SK-N-SH treated with all-trans-retinoic acid at 6 μM for 48 hours (cell line): ENCODE results near the gene ARHGAP10.

Source experiments
- GLIS3 ChIP-seq: fragments of 250-450 bp; sonication (Bioruptor Pico); IDR thresholded peaks from 2 replicates; pipeline ENCODE4 v1.5.0; 2020; ENCODE audit warnings: mild to moderate bottlenecking, moderate library complexity
- PATZ1 ChIP-seq: fragments of 250-450 bp; sonication (Bioruptor Pico); IDR thresholded peaks from 2 replicates; pipeline ENCODE4 v1.8.0; 2020; ENCODE audit warnings: mild to moderate bottlenecking, moderate library complexity, borderline replicate concordance
- PPARA ChIP-seq: fragments of 250-450 bp; sonication (Bioruptor Pico); IDR thresholded peaks from 2 replicates; pipeline ENCODE4 v1.5.0; 2020; ENCODE audit warnings: mild to moderate bottlenecking, borderline replicate concordance
- TOX ChIP-seq: fragments of 250-450 bp; sonication (Bioruptor Pico); IDR thresholded peaks from 2 replicates; pipeline ENCODE4 v1.8.0; 2021; ENCODE audit warnings: mild to moderate bottlenecking, moderate library complexity, borderline replicate concordance
- TSHZ2 ChIP-seq: fragments of 250-450 bp; sonication (Bioruptor Pico); IDR thresholded peaks from 2 replicates; pipeline ENCODE4 v1.5.0; 2020; ENCODE audit warnings: mild to moderate bottlenecking, moderate library complexity
- ZC3H10 ChIP-seq: fragments of 250-450 bp; sonication (Bioruptor Pico); IDR thresholded peaks from 2 replicates; pipeline ENCODE4 v1.5.1; 2021; ENCODE audit warnings: mild to moderate bottlenecking, moderate library complexity
- ZFP3 ChIP-seq: fragments of 250-450 bp; sonication (Bioruptor Pico); IDR thresholded peaks from 2 replicates; pipeline ENCODE4 v1.5.0; 2020; ENCODE audit warnings: mild to moderate bottlenecking, moderate library complexity
- ZFP30 ChIP-seq: fragments of 450-650 bp; formaldehyde crosslinking; IDR thresholded peaks from 2 replicates; pipeline ENCODE4 v1.5.0; 2022; ENCODE audit warnings: mild to moderate bottlenecking, moderate library complexity
- ZNF565 ChIP-seq: fragments of 450-650 bp; formaldehyde crosslinking; conservative IDR thresholded peaks from 2 replicates; pipeline ENCODE4 v1.5.0; 2020; ENCODE audit warnings: low read depth, mild to moderate bottlenecking, moderate library complexity
- ZNF70 ChIP-seq: fragments of 450-650 bp; formaldehyde crosslinking; IDR thresholded peaks from 2 replicates; pipeline ENCODE4 v1.5.0; 2020; ENCODE audit warnings: mild to moderate bottlenecking, moderate library complexity

GRCh38 chr4:147755561-147756295, 23.8 kb downstream of the ARHGAP10 start:
- TF ChIP-seq PATZ1 (CRISPR knock-in tag) (no peak), PPARA (no peak), ZNF70 (CRISPR knock-in tag) (no peak), ZFP3 (CRISPR knock-in tag) (no peak), ZC3H10 (CRISPR knock-in tag) (no peak), TOX (no peak), GLIS3 (CRISPR knock-in tag) (no peak), ZNF565 (CRISPR knock-in tag) (no peak), ZFP30 (CRISPR knock-in tag) (no peak), TSHZ2 (no peak)
